ENCODE measurements around the gene DIP2B. TPM values are rescaled to one million over a fixed set of nuclear protein-coding genes. Genes with fewer than 3 reads are reported as not detected.

Gene DIP2B
- total and polyA plus RNA-seq, 2 donors (not counting 1 experiment from before 2014, with no cell fraction given): 12.6 to 21.0 TPM

DNA sequence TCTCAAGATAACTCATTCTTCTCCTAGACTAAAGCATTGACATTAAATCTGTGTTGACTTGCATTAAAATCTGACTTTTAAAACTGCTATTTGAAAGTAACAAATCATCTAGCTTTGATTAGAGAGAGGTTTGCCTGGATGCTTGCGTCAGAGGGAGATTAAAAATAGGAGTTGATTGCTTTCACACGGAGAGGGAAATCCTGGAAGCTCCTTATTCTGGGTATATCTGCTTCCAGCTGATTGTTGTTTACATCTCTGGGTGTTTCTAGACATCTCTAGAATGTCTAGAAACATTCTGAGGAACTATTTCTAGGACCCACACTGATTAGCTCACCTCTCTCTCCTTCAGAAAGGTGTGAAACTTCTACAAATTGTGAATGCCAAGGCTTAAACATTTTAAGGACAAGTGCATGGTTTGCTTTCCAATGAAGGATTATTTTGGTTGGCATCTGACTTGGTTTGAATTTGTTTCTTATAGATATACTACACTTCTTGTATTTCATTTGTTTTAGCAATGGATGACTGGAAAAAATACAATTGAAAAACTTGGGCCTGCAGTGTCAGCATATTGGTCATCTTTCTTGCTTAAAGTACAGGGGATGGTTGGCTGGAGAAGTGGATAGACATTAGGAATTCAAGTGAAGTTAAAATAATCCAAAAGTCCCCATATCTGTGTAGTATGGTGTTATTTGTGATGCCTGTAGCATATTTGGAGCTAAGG lies 2.1 kb downstream of the DIP2B start:
- H2AFZ ChIP-seq (ENCODE audit: low read length): no peak overlapping the region
- H3K27ac ChIP-seq (ENCODE audit: insufficient read depth, low read length): no peak overlapping the region
- peak; percentile 23 to 26 for DNase-seq (ENCODE audit: low read depth in 2 of 2)
- no peaks in the 10 kb centered on the region for H3K9me3 ChIP-seq (ENCODE audit: control insufficient read depth, insufficient read depth, low read depth, low read length)
- H3K9ac ChIP-seq (ENCODE audit: insufficient read depth, low read length): no peak overlapping the region
- no peaks in the 10 kb centered on the region for H3K36me3 ChIP-seq (ENCODE audit: control insufficient read depth, insufficient read depth, low read length)
- H4K20me1 ChIP-seq (ENCODE audit: control insufficient read depth, extremely low read depth, insufficient read depth, low read length): no peaks in the 10 kb centered on the region
- H3K4me1 ChIP-seq (ENCODE audit: control insufficient read depth, extremely low read depth, insufficient read depth, low read length): no peaks in the 10 kb centered on the region
- peaks cover 34% of the 10 kb centered on the region for H3K79me2 ChIP-seq (ENCODE audit: control insufficient read depth, insufficient read depth, low read length)
- no peaks in the 10 kb centered on the region for H3K27me3 ChIP-seq (ENCODE audit: control insufficient read depth, insufficient read depth, low read length)
- peak overlapping the region; percentile 36 for H3K4me2 ChIP-seq (ENCODE audit: extremely low read depth, insufficient read depth, low read length)
- TF ChIP-seq EZH2 (IDR thresholded peaks at IDR 0.05; ENCODE audit: low read length, missing control alignments) (no peak), CTCF (conservative IDR thresholded peaks at IDR 0.05 in 1 of 2, IDR thresholded peaks at IDR 0.05 in 1 of 2; ENCODE audit: low read depth in 1 of 2, low read length in 2 of 2) (no peak)
- peak overlapping the region in 2 of 4 experiments; percentile 89 to 91 for H3K4me3 ChIP-seq (replicated peaks in 1 of 4; ENCODE audit: control extremely low read depth in 1 of 4, insufficient read depth in 1 of 4, low read depth in 3 of 4, low read length in 4 of 4)

GRCh38 chr12:50507474-50507838 lies 2.7 kb downstream of the DIP2B start:
- Histone ChIP-seq H3K9me3 (ENCODE audit: control insufficient read depth, insufficient read depth, low read depth, low read length) (no peaks in the 10 kb centered on the region), H4K20me1 (ENCODE audit: control insufficient read depth, extremely low read depth, insufficient read depth, low read length) (no peaks in the 10 kb centered on the region), H3K27ac (ENCODE audit: insufficient read depth, low read length) (no peak overlapping the region), H3K4me2 (ENCODE audit: extremely low read depth, insufficient read depth, low read length) (no peak overlapping the region), H3K79me2 (ENCODE audit: control insufficient read depth, insufficient read depth, low read length) (peaks cover 35% of the 10 kb centered on the region), H3K4me1 (ENCODE audit: control insufficient read depth, extremely low read depth, insufficient read depth, low read length) (no peaks in the 10 kb centered on the region), H3K27me3 (ENCODE audit: control insufficient read depth, insufficient read depth, low read length) (no peaks in the 10 kb centered on the region), H3K9ac (ENCODE audit: insufficient read depth, low read length) (no peak overlapping the region), H2AFZ (ENCODE audit: low read length) (no peak overlapping the region), H3K36me3 (ENCODE audit: control insufficient read depth, insufficient read depth, low read length) (no peaks in the 10 kb centered on the region), H3K4me3 (replicated peaks in 1 of 4; ENCODE audit: control extremely low read depth in 1 of 4, insufficient read depth in 1 of 4, low read depth in 3 of 4, low read length in 4 of 4) (no peak overlapping the region)
- no peak for DNase-seq (ENCODE audit: low read depth in 2 of 2)
- TF ChIP-seq EZH2 (IDR thresholded peaks at IDR 0.05; ENCODE audit: low read length, missing control alignments) (no peak), CTCF (conservative IDR thresholded peaks at IDR 0.05 in 1 of 2, IDR thresholded peaks at IDR 0.05 in 1 of 2; ENCODE audit: low read depth in 1 of 2, low read length in 2 of 2) (no peak)

GRCh38 chr12:50507930-50508329 lies 3.1 kb downstream of the DIP2B start:
- no peak overlapping the region for H2AFZ ChIP-seq (ENCODE audit: low read length)
- H3K4me2 ChIP-seq (ENCODE audit: extremely low read depth, insufficient read depth, low read length): no peak overlapping the region
- no peak overlapping the region for H3K4me3 ChIP-seq (replicated peaks in 1 of 4; ENCODE audit: control extremely low read depth in 1 of 4, insufficient read depth in 1 of 4, low read depth in 3 of 4, low read length in 4 of 4)
- no peaks in the 10 kb centered on the region for H3K9me3 ChIP-seq (ENCODE audit: control insufficient read depth, insufficient read depth, low read depth, low read length)
- no peaks in the 10 kb centered on the region for H3K36me3 ChIP-seq (ENCODE audit: control insufficient read depth, insufficient read depth, low read length)
- no peaks in the 10 kb centered on the region for H3K27me3 ChIP-seq (ENCODE audit: control insufficient read depth, insufficient read depth, low read length)
- no peak overlapping the region for H3K9ac ChIP-seq (ENCODE audit: insufficient read depth, low read length)
- H3K27ac ChIP-seq (ENCODE audit: insufficient read depth, low read length): no peak overlapping the region
- no peaks in the 10 kb centered on the region for H3K4me1 ChIP-seq (ENCODE audit: control insufficient read depth, extremely low read depth, insufficient read depth, low read length)
- no peak for DNase-seq (ENCODE audit: low read depth in 2 of 2)
- peaks cover 36% of the 10 kb centered on the region for H3K79me2 ChIP-seq (ENCODE audit: control insufficient read depth, insufficient read depth, low read length)
- no peak for TF ChIP-seq CTCF (conservative IDR thresholded peaks at IDR 0.05 in 1 of 2, IDR thresholded peaks at IDR 0.05 in 1 of 2; ENCODE audit: low read depth in 1 of 2, low read length in 2 of 2)
- no peak for TF ChIP-seq EZH2 (IDR thresholded peaks at IDR 0.05; ENCODE audit: low read length, missing control alignments)
- H4K20me1 ChIP-seq (ENCODE audit: control insufficient read depth, extremely low read depth, insufficient read depth, low read length): no peaks in the 10 kb centered on the region
